Hepatocyte (in vitro differentiated cells): ENCODE data around the gene GALNT1.

Experiments
- EZH2 ChIP-seq: fragments of 200-600 bp; sonication (generic); IDR thresholded peaks from 2 replicates; pipeline ENCODE4 v1.6.1; 2016; ENCODE audit warnings: antibody characterized with exemption, mild to moderate bottlenecking, borderline replicate concordance
- EZH2phosphoT487 ChIP-seq: fragments of 200-600 bp; sonication (generic); IDR thresholded peaks from one replicate; pipeline ENCODE4 v1.6.1; 2018; ENCODE audit warnings: antibody characterized with exemption, mild to moderate bottlenecking, low read depth, moderate library complexity; ENCODE audit not compliant: unreplicated experiment, severe bottlenecking
- TF ChIP-seq, protein P1 (sequence below): fragments of 200-600 bp; sonication (generic); IDR thresholded peaks from 2 replicates; pipeline ENCODE4 v1.5.1; 2016; ENCODE audit warnings: antibody characterized with exemption, mild to moderate bottlenecking; ENCODE audit not compliant: poor library complexity

- TF ChIP-seq, protein P1, sequence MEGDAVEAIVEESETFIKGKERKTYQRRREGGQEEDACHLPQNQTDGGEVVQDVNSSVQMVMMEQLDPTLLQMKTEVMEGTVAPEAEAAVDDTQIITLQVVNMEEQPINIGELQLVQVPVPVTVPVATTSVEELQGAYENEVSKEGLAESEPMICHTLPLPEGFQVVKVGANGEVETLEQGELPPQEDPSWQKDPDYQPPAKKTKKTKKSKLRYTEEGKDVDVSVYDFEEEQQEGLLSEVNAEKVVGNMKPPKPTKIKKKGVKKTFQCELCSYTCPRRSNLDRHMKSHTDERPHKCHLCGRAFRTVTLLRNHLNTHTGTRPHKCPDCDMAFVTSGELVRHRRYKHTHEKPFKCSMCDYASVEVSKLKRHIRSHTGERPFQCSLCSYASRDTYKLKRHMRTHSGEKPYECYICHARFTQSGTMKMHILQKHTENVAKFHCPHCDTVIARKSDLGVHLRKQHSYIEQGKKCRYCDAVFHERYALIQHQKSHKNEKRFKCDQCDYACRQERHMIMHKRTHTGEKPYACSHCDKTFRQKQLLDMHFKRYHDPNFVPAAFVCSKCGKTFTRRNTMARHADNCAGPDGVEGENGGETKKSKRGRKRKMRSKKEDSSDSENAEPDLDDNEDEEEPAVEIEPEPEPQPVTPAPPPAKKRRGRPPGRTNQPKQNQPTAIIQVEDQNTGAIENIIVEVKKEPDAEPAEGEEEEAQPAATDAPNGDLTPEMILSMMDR: no peak
- no peak for TF ChIP-seq EZH2
- no peak for TF ChIP-seq EZH2phosphoT487
These were observed at the start of gene GALNT1 for GRCh38 chr18:35581546-35581897.
